Coronary artery (tissue), 2 donors: ENCODE results near the gene TIGD3.

Source experiments
- DNase-seq: peaks from one replicate; pipeline ENCODE4 v3.0.0-alpha.2; 2017; ENCODE audit warnings: low spot score
- H3K27ac ChIP-seq, 2 donors: fragments of 200-600 bp; sonication (generic); one replicate each; pipeline ENCODE4 v1.5.1; 2016 to 2019
- H3K4me3 ChIP-seq: fragments of 200-600 bp; sonication (generic); 2 replicates; pipeline ENCODE4 v1.5.1; 2016; ENCODE audit warnings: mild to moderate bottlenecking, moderate library complexity
- CTCF ChIP-seq: fragments of 200-600 bp; sonication (generic); IDR thresholded peaks from one replicate; pipeline ENCODE4 v1.5.1; 2019; ENCODE audit warnings: antibody characterized with exemption

TIGD3 gene

GRCh38 chr11:65366340-65366773 is 11.8 kb downstream of the TIGD3 start:
- no peak overlapping the region for H3K27ac ChIP-seq
- H3K4me3 ChIP-seq, result no peak overlapping the region
- DNase-seq, result no peak
- TF ChIP-seq CTCF, result peak; percentile 67

GRCh38 chr11:65370659-65371049 is 16.1 kb downstream of the TIGD3 start:
- Histone ChIP-seq H3K27ac (peak overlapping the region; percentile 74 to 88), H3K4me3 (no peak overlapping the region)
- DNase-seq, result no peak
- no peak for TF ChIP-seq CTCF

- Histone ChIP-seq H3K27ac (no peak overlapping the region), H3K4me3 (no peak overlapping the region)
- DNase-seq, result no peak
- no peak for TF ChIP-seq CTCF
These were observed 19.5 kb downstream of the TIGD3 start for GRCh38 chr11:65373839-65374580.

- TF ChIP-seq CTCF, result no peak
- no peak overlapping the region for H3K4me3 ChIP-seq
- H3K27ac ChIP-seq, result no peak overlapping the region
- no peak for DNase-seq
These were observed 20.5 kb downstream of the TIGD3 start for GRCh38 chr11:65375012-65375411.

DNA sequence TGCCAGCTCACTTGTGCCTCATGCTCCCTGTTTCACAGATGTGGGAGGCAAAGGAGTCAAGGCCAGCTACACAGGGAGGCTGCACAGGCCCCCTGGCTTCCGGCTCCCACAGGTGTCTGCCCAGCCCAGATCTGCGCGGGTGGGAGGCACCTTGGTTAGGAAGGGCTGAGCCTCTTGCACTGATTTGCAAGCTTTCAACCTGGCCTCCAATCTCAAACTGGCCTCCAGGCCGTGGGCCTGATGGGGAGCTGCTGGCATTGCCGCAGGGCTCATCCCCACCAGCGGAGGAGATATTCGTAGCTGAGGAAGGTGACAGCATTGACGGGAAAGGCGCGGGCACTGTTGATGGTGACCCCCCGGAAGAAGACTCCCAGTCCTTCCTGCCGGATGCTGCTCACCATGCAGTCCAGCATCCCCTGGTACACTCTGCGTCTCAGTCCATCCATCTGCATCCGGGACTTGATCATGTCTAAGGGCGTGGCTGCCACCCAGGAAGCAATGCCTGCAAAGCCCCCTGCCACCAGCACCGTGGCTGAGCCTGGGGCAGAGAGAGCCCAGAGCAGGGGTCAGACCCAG is 21.7 kb downstream of the TIGD3 start:
- H3K4me3 ChIP-seq, result no peak overlapping the region
- TF ChIP-seq CTCF, result no peak
- DNase-seq, result no peak

GRCh38 chr11:65377036-65377435 is 22.5 kb downstream of the TIGD3 start:
- Histone ChIP-seq H3K4me3 (no peak overlapping the region), H3K27ac (no peak overlapping the region)
- no peak for DNase-seq
- no peak for TF ChIP-seq CTCF

More for the DNA sequence above, 21.7 kb downstream of the TIGD3 start:
- no peak overlapping the region for H3K27ac ChIP-seq

- DNase-seq, result no peak
- Histone ChIP-seq H3K4me3 (no peak overlapping the region), H3K27ac (no peak overlapping the region)
- no peak for TF ChIP-seq CTCF
These were observed 23.2 kb downstream of the TIGD3 start for GRCh38 chr11:65377777-65378176.
